ENCODE results near the gene RPL31. TPM values are rescaled to one million over a fixed set of nuclear protein-coding genes. Genes with fewer than 3 reads are reported as not detected.
A peak's percentile ranks its signal among the peaks of the same experiment; 100 is the strongest.

RPL31 gene
- total and polyA plus RNA-seq, 5 donors = 822 to 3,971 (median 937) TPM

DNA sequence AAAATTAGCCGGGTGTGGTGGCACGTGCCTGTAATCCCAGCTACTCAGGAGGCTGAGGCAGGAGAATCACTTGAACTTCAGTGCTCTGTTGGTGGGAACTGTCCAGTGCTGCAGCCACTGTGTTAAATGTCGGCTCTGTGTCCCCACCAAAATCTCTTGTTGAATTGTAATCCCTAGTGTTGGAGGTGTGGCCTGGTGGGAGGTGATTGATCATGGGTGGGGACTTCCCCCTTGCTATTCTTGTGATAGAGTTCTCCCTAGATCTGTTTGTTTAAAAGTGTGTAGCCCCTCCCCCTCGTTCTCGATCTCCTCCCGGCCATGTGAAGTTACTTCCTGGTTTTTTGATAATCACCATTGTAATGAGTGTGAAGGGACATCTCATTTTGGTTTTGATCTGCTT lies 9.8 kb upstream of the RPL31 start:
- H3K27me3 ChIP-seq (ENCODE audit: control insufficient read depth, insufficient read depth) = no peaks in the 10 kb centered on the region

DNA sequence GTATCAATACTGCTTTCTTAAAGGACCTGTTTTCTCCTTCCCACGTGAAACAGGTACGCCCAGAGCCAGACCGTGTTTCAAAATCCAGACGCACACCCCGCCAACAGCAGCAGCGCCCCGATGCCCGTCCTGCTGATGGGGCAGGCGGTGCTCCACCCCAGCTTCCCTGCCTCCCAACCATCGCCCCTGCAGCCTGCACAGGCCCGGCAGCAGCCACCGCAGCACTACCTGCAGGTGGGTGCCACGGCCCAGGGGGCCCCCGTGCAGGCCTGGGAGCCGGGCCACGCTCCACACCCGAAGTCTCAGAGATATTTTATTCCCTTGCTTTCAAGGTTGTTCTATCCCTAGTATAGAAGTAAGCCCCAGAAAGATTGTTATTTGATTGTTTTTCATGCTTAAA lies 8.8 kb upstream of the RPL31 start:
- Histone ChIP-seq H3K27ac (ENCODE audit: low read length) (no peak overlapping the region), H3K4me3 (ENCODE audit: low read length) (no peak overlapping the region), H3K27me3 (ENCODE audit: control insufficient read depth, insufficient read depth) (no peaks in the 10 kb centered on the region), H3K9me3 (ENCODE audit: control insufficient read depth, low read length) (no peaks in the 10 kb centered on the region), H3K4me1 (ENCODE audit: control insufficient read depth, insufficient read depth, low read length) (no peaks in the 10 kb centered on the region)
- no peak for DNase-seq
- 94% methylated on average over 17 of the region's 17 CpGs for WGBS
- ATAC-seq = no peak
- intact Hi-C loops (cut with DNase I) = no loop called here

More for the DNA sequence above, 9.8 kb upstream of the RPL31 start:
- Histone ChIP-seq H3K4me1 (ENCODE audit: control insufficient read depth, insufficient read depth, low read length) (no peaks in the 10 kb centered on the region), H3K4me3 (ENCODE audit: low read length) (no peak overlapping the region), H3K9me3 (ENCODE audit: control insufficient read depth, low read length) (no peaks in the 10 kb centered on the region), H3K27ac (ENCODE audit: low read length) (no peak overlapping the region)
- ATAC-seq (peak in 1 of 2 donors; percentile 30), DNase-seq (no peak)
- intact Hi-C loops (cut with DNase I) = no loop called here
- WGBS = 77% methylated on average over 6 of the region's 6 CpGs

DNA sequence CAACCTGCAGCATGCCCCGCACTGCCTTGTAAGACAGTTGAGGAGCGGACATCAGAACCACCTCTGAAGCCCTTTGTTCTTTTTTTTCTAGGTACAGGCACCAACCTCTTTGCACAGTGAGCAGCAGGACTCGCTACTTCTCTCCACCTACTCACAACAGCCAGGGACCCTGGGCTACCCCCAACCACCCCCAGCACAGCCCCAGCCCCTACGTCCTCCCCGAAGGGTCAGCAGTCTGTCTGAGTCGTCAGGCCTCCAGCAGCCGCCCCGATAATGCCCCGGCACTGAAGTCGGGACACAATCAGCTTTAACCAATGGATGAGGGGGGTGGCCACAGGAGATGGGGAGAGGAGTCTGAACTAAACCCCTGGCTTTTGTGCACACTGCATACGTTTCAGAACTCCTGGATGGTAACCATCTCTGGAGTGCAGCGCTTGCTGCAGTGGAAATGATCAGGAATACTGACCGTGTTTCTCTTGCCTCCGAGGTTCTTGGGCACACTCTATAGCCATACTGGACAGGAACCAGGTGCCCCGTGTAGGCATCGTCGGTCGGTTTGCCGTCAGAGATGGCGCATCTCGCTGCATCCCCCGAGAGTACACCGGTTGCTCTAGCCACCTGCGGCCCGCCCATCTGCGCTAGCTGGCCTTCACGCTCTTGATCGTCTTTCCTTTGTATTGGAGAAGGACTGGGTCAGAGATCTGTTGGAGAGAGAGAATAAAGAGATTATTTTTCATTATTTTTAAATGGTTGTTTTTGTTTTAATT lies 6.6 kb upstream of the RPL31 start:
- no peak overlapping the region for H3K4me3 ChIP-seq (ENCODE audit: low read length)
- ATAC-seq (no peak), DNase-seq (peak in 1 of 3 donors; percentile 46)
- no peak overlapping the region for H3K27ac ChIP-seq (ENCODE audit: low read length)
- no peaks in the 10 kb centered on the region for H3K4me1 ChIP-seq (ENCODE audit: control insufficient read depth, insufficient read depth, low read length)
- 91% methylated on average over 28 of the region's 28 CpGs for WGBS
- intact Hi-C loops (cut with DNase I) = no loop called here
- no peaks in the 10 kb centered on the region for H3K9me3 ChIP-seq (ENCODE audit: control insufficient read depth, low read length)
- no peaks in the 10 kb centered on the region for H3K27me3 ChIP-seq (ENCODE audit: control insufficient read depth, insufficient read depth)

DNA sequence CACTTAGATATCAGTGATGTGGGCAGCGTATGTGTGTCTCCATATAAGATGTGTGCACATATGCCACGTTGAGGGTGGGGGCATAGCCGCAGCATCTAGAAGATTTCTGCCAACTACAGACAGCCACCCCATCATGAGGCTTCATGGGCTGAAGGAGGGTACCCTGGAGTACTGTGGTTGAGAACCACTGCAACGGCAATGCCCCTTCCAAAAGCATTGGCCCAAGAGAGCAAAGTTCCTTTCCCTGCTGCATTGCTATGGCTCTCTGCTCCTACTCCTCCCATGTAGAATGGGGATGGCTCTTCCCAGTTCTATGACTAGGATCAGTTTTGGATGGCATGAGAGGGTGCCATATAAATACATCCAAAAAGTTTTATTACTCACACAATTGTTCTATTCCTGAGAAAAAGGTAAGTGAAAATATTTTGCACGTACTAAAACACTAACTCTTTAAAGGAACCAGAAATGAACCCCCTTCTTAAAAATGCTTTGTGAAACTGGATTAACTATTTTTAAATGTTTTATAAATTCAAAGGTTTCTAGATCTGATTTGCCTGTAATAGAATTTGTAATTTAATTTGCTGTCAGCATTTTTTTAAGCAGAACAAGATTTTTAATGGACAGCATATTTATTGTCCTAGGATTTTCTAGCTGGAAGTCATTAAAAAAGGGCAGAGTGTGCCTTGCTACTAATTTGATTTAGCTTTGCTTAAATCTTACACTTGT lies 4.4 kb upstream of the RPL31 start:
- Histone ChIP-seq H3K9me3 (ENCODE audit: control insufficient read depth, low read length) (no peaks in the 10 kb centered on the region), H3K4me3 (ENCODE audit: low read length) (no peak overlapping the region), H3K4me1 (ENCODE audit: control insufficient read depth, insufficient read depth, low read length) (peaks cover 3% of the 10 kb centered on the region), H3K27ac (ENCODE audit: low read length) (no peak overlapping the region), H3K27me3 (ENCODE audit: control insufficient read depth, insufficient read depth) (no peaks in the 10 kb centered on the region)
- DNase-seq (peak in 1 of 3 donors; percentile 10), ATAC-seq (no peak)
- WGBS = 92% methylated on average over 5 of the region's 5 CpGs
- intact Hi-C loops (cut with DNase I) = no loop called here

DNA sequence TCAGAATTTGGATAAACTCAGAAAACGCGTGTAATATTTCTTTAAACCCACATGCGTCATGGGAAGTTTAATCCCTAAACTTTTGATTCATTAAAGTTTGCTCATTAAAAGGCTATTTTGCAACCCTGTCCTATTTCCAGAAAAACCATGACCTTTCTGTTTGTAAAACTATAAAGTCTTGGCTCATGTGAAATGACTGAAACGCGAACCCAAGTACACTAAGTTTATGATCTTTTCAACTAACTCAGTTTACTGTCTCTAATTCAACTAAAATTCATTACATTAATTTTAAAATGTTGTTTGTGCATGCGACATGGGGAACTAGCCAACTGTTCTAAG lies 3.9 kb upstream of the RPL31 start:
- DNase-seq (no peak), ATAC-seq (no peak)
- Histone ChIP-seq H3K27me3 (ENCODE audit: control insufficient read depth, insufficient read depth) (no peaks in the 10 kb centered on the region), H3K4me1 (ENCODE audit: control insufficient read depth, insufficient read depth, low read length) (peaks cover 3% of the 10 kb centered on the region), H3K27ac (ENCODE audit: low read length) (no peak overlapping the region), H3K9me3 (ENCODE audit: control insufficient read depth, low read length) (no peaks in the 10 kb centered on the region), H3K4me3 (ENCODE audit: low read length) (no peak overlapping the region)
- WGBS = 90% methylated on average over 6 of the region's 6 CpGs
- intact Hi-C loops (cut with DNase I) = no loop called here

DNA sequence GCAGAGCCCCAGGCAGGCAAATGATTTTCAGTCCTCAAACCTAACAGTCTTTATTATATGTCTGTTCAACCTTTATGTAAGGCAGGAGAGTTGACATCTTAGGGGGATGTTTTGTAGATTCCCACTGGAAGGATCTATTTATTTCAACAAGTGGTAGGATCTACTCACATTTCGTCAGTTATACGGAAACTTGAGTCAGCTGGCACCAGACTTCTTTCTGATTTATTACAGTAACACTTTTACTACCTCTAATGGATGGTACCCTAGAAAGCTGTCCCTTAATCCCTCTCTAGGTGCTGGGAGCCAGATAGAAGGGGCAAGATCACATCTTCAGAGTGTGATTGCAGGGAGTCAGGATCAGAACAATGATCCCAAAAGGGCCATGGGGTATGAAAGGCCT lies 2.1 kb upstream of the RPL31 start:
- Histone ChIP-seq H3K4me1 (ENCODE audit: control insufficient read depth, insufficient read depth, low read length) (peaks cover 3% of the 10 kb centered on the region), H3K4me3 (ENCODE audit: low read length) (no peak overlapping the region), H3K27ac (ENCODE audit: low read length) (no peak overlapping the region), H3K9me3 (ENCODE audit: control insufficient read depth, low read length) (no peaks in the 10 kb centered on the region), H3K27me3 (ENCODE audit: control insufficient read depth, insufficient read depth) (no peaks in the 10 kb centered on the region)
- WGBS = 90% methylated on average over 2 of the region's 2 CpGs
- DNase-seq = no peak
- intact Hi-C loops (cut with DNase I) = no loop called here
- no peak for ATAC-seq

DNA sequence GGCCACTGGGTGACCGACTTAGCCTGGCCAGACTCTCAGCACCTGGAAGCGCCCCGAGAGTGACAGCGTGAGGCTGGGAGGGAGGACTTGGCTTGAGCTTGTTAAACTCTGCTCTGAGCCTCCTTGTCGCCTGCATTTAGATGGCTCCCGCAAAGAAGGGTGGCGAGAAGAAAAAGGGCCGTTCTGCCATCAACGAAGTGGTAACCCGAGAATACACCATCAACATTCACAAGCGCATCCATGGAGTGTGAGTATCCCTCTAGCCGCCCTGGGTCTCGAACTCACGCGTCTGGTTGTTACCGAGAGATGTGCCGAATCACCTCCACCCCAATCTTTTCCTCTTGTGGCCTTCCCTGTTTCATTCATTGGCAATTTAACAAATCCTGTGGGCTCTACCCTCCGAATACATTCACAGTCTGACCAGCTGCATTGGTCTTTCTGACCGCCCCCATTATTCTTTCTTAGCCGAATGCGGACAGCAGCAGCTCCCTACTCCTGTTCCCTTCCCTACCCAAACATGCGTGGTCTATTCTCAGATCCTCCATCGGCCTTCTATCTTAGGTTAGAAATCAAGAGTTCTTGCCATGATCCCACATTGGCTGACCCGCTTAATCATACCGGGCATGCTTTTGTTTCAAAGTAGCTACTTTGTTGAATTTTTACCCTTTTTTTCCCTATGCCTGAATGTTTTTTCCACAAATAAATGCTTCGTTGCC lies 631 bp downstream of the RPL31 start:
- intact Hi-C loops (cut with DNase I) = no loop called here
- H3K9me3 ChIP-seq (ENCODE audit: control insufficient read depth, low read length) = no peaks in the 10 kb centered on the region
- H3K4me1 ChIP-seq (ENCODE audit: control insufficient read depth, insufficient read depth, low read length) = peaks cover 3% of the 10 kb centered on the region
- ATAC-seq = peak in 1 of 2 donors; percentile 7
- peak overlapping the region; percentile 81 for H3K4me3 ChIP-seq (ENCODE audit: low read length)
- no peak for DNase-seq
- H3K27me3 ChIP-seq (ENCODE audit: control insufficient read depth, insufficient read depth) = no peaks in the 10 kb centered on the region
- WGBS = 2% methylated on average over 26 of the region's 26 CpGs
- peak overlapping the region; percentile 63 for H3K27ac ChIP-seq (ENCODE audit: low read length)

DNA sequence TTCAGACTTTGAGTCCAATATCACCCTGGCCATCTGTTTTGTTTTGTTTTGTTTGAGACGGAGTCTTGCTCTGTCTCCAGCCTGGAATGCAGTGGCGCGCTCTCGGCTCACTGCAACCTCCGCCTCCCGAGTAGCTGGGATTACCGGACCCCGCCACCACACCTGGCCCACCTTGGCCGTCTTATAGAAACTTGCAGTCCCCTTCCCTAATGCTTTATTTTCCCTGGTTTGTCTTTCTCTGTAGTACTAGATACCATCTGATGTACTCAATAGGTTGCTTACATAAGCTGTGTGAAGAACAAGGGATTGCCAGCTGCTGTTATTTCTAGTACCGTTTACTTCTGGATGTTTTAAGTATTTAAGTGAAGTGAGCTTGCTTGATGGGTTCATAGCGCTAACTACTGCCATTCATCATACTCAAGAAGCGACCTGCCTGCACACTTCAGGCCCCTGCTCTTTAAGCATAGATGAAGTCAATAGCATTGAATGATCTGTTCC lies 1.2 kb downstream of the RPL31 start:
- DNase-seq = peak in 1 of 3 donors; percentile 47
- intact Hi-C loops (cut with DNase I) = no loop called here
- no peak for ATAC-seq
- Histone ChIP-seq H3K27ac (ENCODE audit: low read length) (no peak overlapping the region), H3K27me3 (ENCODE audit: control insufficient read depth, insufficient read depth) (no peaks in the 10 kb centered on the region), H3K4me1 (ENCODE audit: control insufficient read depth, insufficient read depth, low read length) (peaks cover 3% of the 10 kb centered on the region), H3K9me3 (ENCODE audit: control insufficient read depth, low read length) (no peaks in the 10 kb centered on the region), H3K4me3 (ENCODE audit: low read length) (peak overlapping the region; percentile 81)
- WGBS = 31% methylated on average over 12 of the region's 12 CpGs

DNA sequence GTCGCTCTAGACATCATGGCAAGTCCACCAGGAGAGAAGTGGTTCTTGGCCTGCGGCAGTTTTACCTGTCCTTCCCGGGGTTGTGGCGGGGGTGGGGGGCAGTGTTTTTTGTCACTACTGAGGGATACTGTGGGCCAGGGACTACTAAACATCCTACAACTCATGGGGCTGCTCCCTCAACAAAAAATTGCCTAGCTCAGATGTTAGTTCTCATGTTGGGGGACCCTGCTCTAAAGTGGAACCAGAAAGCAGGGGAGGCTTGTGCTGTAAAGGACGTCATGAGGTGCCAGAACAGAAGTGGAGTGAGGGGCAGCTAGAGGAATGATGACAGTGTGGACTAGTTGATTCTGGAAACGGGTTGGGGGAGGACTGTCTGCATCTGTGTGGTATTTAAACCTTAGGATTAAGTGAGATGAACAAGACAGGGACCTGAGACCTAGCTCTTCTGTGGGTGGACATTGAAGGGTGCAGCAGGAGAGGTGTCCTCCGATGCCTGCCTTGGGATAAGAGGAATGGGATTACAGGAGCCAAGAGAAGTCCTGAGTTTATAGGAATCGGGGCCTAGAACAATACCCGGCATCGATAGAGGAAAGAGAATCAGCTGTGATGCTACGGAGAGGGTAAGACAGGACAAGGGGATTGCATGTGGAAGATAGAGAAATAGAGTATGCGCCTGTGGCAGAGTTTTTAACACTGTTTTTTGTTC lies 2.7 kb downstream of the RPL31 start:
- H3K27ac ChIP-seq (ENCODE audit: low read length) = no peak overlapping the region
- peaks cover 3% of the 10 kb centered on the region for H3K4me1 ChIP-seq (ENCODE audit: control insufficient read depth, insufficient read depth, low read length)
- H3K9me3 ChIP-seq (ENCODE audit: control insufficient read depth, low read length) = no peaks in the 10 kb centered on the region
- ATAC-seq = no peak
- no peaks in the 10 kb centered on the region for H3K27me3 ChIP-seq (ENCODE audit: control insufficient read depth, insufficient read depth)
- WGBS = 92% methylated on average over 12 of the region's 12 CpGs
- H3K4me3 ChIP-seq (ENCODE audit: low read length) = no peak overlapping the region
- peak in 1 of 3 donors; percentile 14 for DNase-seq
- intact Hi-C loops (cut with DNase I) = no loop called here

DNA sequence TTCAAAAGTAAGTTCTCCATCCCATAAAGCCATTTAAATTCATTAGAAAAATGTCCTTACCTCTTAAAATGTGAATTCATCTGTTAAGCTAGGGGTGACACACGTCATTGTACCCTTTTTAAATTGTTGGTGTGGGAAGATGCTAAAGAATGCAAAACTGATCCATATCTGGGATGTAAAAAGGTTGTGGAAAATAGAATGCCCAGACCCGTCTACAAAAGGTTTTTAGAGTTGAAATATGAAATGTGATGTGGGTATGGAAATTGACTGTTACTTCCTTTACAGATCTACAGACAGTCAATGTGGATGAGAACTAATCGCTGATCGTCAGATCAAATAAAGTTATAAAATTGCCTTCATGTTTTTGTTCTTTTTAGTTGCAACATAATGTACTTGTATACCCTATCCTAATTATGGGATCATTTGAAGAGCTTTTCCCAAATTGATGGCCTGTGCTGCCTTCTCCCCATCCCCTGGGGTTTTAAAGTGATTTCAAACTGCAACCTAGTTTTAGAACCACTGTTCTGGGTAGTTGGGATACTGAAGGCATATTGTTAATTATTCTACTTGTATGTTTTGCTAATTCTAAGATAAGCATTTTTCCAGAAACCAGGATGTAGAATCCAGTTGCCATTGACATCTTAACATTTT lies 4.1 kb downstream of the RPL31 start:
- Histone ChIP-seq H3K9me3 (ENCODE audit: control insufficient read depth, low read length) (no peaks in the 10 kb centered on the region), H3K27me3 (ENCODE audit: control insufficient read depth, insufficient read depth) (no peaks in the 10 kb centered on the region), H3K4me3 (ENCODE audit: low read length) (no peak overlapping the region), H3K4me1 (ENCODE audit: control insufficient read depth, insufficient read depth, low read length) (peaks cover 3% of the 10 kb centered on the region), H3K27ac (ENCODE audit: low read length) (no peak overlapping the region)
- intact Hi-C loops (cut with DNase I) = no loop called here
- ATAC-seq = no peak
- WGBS = 71% methylated on average over 4 of the region's 4 CpGs
- no peak for DNase-seq
